LNCaP clone FGC (cell line): ENCODE results near the gene TAS2R3.

Experiments used
- DNase-seq: peaks from one replicate; pipeline ENCODE4 v3.0.0-alpha.2; 2011; ENCODE audit warnings: low read depth
- H3K4me3 ChIP-seq: 2 replicates; pipeline ENCODE4 v1.5.1; 2011; ENCODE audit warnings: mild to moderate bottlenecking, low read depth, low read length, control low read depth
- TF ChIP-seq, protein P1 (sequence below): IDR thresholded peaks from 2 replicates; pipeline ENCODE4 v1.5.1; 2012; ENCODE audit warnings: mild to moderate bottlenecking; ENCODE audit not compliant: control insufficient read depth, insufficient read depth; ENCODE audit errors: extremely low read depth

TAS2R3 gene, protein sequence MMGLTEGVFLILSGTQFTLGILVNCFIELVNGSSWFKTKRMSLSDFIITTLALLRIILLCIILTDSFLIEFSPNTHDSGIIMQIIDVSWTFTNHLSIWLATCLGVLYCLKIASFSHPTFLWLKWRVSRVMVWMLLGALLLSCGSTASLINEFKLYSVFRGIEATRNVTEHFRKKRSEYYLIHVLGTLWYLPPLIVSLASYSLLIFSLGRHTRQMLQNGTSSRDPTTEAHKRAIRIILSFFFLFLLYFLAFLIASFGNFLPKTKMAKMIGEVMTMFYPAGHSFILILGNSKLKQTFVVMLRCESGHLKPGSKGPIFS

DNA sequence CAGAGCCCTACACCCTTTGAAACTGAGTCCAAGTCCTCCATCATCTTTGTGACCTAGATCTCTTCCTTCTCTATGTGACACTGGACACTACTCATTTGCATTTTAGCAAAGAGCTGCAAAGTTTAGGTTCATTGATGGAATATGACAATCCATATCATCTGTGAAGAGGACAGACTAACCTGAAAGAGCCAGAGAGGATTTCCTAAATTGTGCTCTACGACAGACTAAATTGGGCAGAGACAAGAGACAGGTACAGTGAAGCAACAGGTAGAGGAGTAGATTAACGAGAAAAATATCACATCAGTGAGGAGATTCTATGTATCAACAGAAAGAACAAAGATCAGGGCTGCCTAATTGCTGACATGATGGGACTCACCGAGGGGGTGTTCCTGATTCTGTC is at the start of gene TAS2R3:
TSS of gene TAS2R3 (plus strand) at position 301 of the 400 bp plus-strand sequence. CDS start at position 363, 62 bp downstream.
- TF ChIP-seq, protein P1, sequence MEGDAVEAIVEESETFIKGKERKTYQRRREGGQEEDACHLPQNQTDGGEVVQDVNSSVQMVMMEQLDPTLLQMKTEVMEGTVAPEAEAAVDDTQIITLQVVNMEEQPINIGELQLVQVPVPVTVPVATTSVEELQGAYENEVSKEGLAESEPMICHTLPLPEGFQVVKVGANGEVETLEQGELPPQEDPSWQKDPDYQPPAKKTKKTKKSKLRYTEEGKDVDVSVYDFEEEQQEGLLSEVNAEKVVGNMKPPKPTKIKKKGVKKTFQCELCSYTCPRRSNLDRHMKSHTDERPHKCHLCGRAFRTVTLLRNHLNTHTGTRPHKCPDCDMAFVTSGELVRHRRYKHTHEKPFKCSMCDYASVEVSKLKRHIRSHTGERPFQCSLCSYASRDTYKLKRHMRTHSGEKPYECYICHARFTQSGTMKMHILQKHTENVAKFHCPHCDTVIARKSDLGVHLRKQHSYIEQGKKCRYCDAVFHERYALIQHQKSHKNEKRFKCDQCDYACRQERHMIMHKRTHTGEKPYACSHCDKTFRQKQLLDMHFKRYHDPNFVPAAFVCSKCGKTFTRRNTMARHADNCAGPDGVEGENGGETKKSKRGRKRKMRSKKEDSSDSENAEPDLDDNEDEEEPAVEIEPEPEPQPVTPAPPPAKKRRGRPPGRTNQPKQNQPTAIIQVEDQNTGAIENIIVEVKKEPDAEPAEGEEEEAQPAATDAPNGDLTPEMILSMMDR, result no peak
- no peak within 1 kb of the TSS for H3K4me3 ChIP-seq
- DNase-seq, result no peak

DNA sequence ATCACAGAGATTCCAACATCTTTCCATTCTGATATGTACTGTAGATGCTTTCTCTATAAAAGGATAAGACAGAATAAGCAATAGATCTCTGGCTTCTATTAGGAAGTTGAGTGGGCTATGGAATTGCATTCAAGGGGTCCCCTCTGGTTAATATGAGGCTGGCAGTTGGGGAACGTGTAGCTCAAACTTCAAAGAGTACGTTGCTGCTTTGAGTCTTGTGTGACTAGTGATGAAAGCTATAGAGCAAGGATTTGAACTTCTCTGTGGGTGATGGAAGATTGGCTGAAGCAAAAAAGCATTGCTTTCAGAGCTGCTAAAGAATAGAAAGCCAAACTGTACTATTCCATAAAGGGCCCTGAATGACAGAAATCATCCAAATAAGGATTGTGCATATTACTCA is 49.3 kb upstream of the TAS2R3 start:
- DNase-seq, result no peak
- TF ChIP-seq, protein P1, result no peak
- H3K4me3 ChIP-seq, result no peak overlapping the region

DNA sequence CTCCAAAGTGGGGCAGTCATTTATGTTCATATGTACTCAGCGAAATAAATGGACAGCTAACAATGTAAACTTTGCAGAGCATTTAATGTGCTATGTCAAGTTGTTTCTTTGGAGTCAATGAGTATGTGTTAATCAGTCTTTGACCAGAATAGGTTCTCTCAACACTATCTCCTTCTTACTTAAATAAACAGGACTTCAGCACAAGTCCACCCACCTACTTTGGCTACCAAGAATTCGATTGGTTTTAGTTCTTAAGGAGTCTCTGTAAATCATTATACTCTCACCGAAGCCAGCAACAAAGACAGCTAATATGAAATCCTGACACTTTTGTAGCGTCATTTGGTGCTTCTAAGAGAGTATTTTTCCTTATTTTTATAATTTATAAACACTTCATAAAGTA is 48.9 kb upstream of the TAS2R3 start:
- no peak for DNase-seq
- TF ChIP-seq, protein P1, result no peak
- H3K4me3 ChIP-seq, result no peak overlapping the region

DNA sequence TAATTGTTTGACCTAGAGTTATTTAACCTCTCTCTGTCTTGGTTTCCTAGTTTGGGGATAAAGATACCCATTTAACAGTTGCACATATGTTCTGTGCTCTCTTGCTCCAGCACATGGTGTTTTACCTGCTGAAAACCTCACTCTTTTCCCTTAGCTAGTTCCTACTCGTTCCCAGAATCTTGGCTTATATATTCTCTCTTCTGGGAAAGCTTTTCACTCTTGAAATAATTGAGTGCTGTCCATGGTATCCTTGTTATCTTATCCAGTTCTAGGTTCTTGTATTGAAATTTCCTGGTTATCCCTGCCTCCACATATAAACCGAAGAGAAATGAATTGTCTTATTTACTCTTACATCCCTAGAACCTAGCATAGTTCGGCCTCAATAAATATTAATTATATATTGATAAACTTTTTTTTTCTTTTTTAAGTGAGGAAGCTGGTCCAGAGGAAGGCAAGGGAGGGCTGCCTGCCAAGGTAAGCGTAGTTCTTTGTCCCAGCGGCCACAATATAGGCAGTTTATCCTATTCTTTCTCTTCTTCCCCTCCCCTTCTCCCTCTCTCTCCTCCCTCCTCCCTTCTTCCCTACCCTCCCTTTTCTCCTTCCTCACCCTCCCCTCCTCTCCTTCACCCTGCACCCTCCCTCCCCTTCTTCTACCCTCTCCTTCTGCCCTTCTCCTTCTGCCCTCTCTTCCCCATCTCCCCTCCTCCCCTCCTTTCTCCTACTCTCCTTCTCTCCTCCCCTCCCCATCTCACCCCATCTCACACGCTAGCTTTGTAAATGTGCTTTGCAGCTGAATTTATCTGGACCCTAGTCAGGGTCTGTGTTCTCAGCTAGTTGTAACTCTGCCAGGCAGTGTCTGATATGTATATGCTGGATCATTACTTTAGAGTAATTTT is 47.9 kb upstream of the TAS2R3 start:
- no peak for DNase-seq
- H3K4me3 ChIP-seq, result no peak overlapping the region
- TF ChIP-seq, protein P1, result no peak

DNA sequence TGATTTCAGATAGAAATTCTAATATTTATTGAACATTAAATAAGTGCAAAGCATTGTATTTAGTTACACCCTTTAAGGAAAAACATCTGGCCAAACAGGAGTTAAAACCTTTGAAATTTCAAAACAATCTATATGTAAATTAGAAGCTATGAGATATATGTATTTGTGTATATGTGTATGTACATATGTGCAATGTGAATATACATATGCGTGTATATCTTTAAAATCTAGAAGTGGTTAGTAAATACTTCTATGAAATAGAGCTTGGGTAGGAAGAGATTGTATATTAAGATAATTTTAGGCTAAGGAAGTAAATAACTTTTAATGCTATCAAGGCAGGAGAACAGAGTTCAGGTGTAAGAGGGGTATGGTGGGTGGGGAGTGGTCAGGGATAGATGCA is 46.4 kb upstream of the TAS2R3 start:
- TF ChIP-seq, protein P1, result no peak
- no peak for DNase-seq
- no peak overlapping the region for H3K4me3 ChIP-seq

DNA sequence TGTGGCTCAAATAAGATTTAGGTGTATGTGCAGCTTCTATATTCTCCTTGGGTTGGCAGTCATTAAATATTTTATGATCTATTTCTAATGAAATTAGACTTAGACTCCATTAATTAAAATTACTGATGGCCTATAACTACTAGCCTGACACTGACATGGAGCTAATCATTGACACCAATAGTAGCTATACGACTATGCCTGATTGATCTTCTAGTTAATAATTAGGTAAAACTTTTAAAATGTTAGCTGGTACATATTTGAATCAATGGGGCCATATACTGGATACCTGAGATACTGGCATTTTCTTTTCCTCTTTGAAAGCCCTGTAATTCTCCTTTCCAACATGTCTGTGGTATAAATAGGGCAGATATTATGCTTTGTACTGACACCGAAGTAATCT is 41.4 kb upstream of the TAS2R3 start:
- H3K4me3 ChIP-seq, result no peak overlapping the region
- DNase-seq, result no peak
- TF ChIP-seq, protein P1, result no peak
